ENCODE results near the gene RBM20. TPM values are rescaled to one million over a fixed set of nuclear protein-coding genes. Genes with fewer than 3 reads are reported as not detected.

RBM20 gene
- total RNA-seq, 1 donor from 2014 or later: 0.32 TPM

DNA sequence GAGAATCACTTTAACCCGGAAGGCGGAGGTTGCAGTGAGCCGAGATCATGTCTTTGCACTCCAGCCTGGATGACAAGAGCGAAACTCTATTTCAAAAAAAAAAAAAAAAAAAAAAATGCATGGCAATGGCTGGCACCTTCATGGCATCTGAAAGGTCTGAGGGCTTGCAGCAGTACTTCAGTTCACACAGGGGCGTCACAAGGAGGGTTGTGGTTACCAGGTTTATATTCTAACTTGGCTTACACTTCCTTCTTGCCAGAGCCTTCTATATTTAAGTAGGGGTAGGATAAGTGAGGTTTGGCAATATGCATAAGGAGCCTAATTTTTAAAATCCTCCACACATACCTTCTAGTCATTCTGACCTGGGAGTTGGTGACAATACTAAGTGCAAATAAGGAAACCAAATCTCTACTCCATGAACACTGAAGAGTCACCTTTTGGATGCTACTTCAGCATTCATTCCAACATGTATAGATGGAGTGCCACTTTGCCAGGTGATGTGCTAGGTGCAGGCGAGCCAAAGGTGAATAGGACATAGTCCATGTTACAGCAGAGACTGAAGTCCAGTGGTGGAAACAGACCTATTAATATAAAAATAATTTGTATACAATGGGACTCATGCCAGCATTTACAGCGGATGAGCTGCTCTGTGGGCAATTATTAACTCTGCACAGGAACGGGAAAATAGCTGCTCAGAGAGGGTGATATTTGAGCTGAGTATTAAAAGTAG is 169.8 kb downstream of the RBM20 start:
- no peaks in the 10 kb centered on the region for H3K79me2 ChIP-seq (ENCODE audit: low read depth)
- no peaks in the 10 kb centered on the region for H3K9me3 ChIP-seq (ENCODE audit: low read depth)
- no peak for DNase-seq (ENCODE audit: low spot score)
- no peak overlapping the region for H3K4me3 ChIP-seq
- peaks cover 23% of the 10 kb centered on the region for H3K4me1 Mint-ChIP-seq
- H3K9me3 Mint-ChIP-seq: no peaks in the 10 kb centered on the region
- H3K27me3 ChIP-seq: no peaks in the 10 kb centered on the region
- no peaks in the 10 kb centered on the region for H4K20me1 ChIP-seq (ENCODE audit: low read depth)
- no peaks in the 10 kb centered on the region for H3F3A ChIP-seq (ENCODE audit: low read depth)
- H3K9ac ChIP-seq: no peak overlapping the region
- TF ChIP-seq CTCF (IDR thresholded peaks at IDR 0.05) (no peak), EZH2 (IDR thresholded peaks at IDR 0.05) (no peak), EZH2phosphoT487 (IDR thresholded peaks at IDR 0.05) (no peak)
- no peak overlapping the region for H3K27ac Mint-ChIP-seq
- no peak overlapping the region for H2AFZ ChIP-seq (replicated peaks)
- no peaks in the 10 kb centered on the region for H3K36me3 Mint-ChIP-seq
- H3K27me3 Mint-ChIP-seq (ENCODE audit: insufficient read depth, low read depth): peaks cover 10% of the 10 kb centered on the region
- H3K4me3 Mint-ChIP-seq: no peak overlapping the region
- no peaks in the 10 kb centered on the region for H3K4me1 ChIP-seq
- no peaks in the 10 kb centered on the region for H3K36me3 ChIP-seq
- no peak overlapping the region for H3K27ac ChIP-seq
- H3K4me2 ChIP-seq: no peak overlapping the region

- Histone ChIP-seq H3K9me3 (ENCODE audit: low read depth) (no peaks in the 10 kb centered on the region), H3K9ac (no peak overlapping the region), H3K27me3 (no peaks in the 10 kb centered on the region), H3K4me2 (no peak overlapping the region), H3K4me3 (no peak overlapping the region), H2AFZ (replicated peaks) (no peak overlapping the region), H3F3A (ENCODE audit: low read depth) (no peaks in the 10 kb centered on the region), H4K20me1 (ENCODE audit: low read depth) (no peaks in the 10 kb centered on the region), H3K79me2 (ENCODE audit: low read depth) (no peaks in the 10 kb centered on the region), H3K4me1 (peaks cover 8% of the 10 kb centered on the region), H3K27ac (no peak overlapping the region), H3K36me3 (no peaks in the 10 kb centered on the region)
- Mint-ChIP-seq H3K9me3 (no peaks in the 10 kb centered on the region), H3K27ac (no peak overlapping the region), H3K36me3 (no peaks in the 10 kb centered on the region), H3K4me3 (no peak overlapping the region), H3K4me1 (peaks cover 36% of the 10 kb centered on the region), H3K27me3 (ENCODE audit: insufficient read depth, low read depth) (peaks cover 7% of the 10 kb centered on the region)
- no peak for DNase-seq (ENCODE audit: low spot score)
- TF ChIP-seq CTCF (IDR thresholded peaks at IDR 0.05) (no peak), EZH2phosphoT487 (IDR thresholded peaks at IDR 0.05) (no peak), EZH2 (IDR thresholded peaks at IDR 0.05) (no peak)
Observed at GRCh38 chr10:110815354-110816004, 171.3 kb downstream of the RBM20 start.

DNA sequence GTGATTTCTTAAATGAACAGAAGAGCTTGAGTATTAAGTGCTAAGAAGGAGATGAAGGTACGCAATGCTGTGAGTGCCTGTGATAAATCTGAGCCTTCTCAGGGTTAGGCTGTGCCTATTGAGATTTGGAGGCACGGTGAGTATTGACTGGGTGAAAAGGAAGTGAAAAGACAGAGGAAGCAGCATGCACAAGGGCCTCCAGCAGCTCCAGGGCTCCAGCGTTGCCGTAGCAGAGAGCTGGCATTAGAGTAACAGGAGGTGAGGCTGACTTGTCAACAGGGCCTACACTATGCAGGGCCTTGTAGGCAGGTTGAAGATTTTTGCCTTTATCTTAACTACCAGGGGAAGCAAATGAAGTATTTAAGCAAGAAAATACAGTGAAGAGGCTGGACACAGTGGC is 173.5 kb downstream of the RBM20 start:
- Histone ChIP-seq H3F3A (ENCODE audit: low read depth) (peaks cover 8% of the 10 kb centered on the region), H2AFZ (replicated peaks) (no peak overlapping the region), H3K79me2 (ENCODE audit: low read depth) (no peaks in the 10 kb centered on the region), H3K4me2 (no peak overlapping the region), H3K9ac (no peak overlapping the region), H3K27ac (no peak overlapping the region), H4K20me1 (ENCODE audit: low read depth) (no peaks in the 10 kb centered on the region), H3K4me1 (peaks cover 21% of the 10 kb centered on the region), H3K36me3 (no peaks in the 10 kb centered on the region), H3K4me3 (no peak overlapping the region), H3K27me3 (no peaks in the 10 kb centered on the region), H3K9me3 (ENCODE audit: low read depth) (no peaks in the 10 kb centered on the region)
- TF ChIP-seq CTCF (IDR thresholded peaks at IDR 0.05) (no peak), EZH2phosphoT487 (IDR thresholded peaks at IDR 0.05) (no peak), EZH2 (IDR thresholded peaks at IDR 0.05) (no peak)
- peaks cover 9% of the 10 kb centered on the region for H3K27me3 Mint-ChIP-seq (ENCODE audit: insufficient read depth, low read depth)
- no peaks in the 10 kb centered on the region for H3K9me3 Mint-ChIP-seq
- no peak overlapping the region for H3K4me3 Mint-ChIP-seq
- no peak for DNase-seq (ENCODE audit: low spot score)
- H3K27ac Mint-ChIP-seq: peak overlapping the region; percentile 33
- no peaks in the 10 kb centered on the region for H3K36me3 Mint-ChIP-seq
- H3K4me1 Mint-ChIP-seq: peaks cover 52% of the 10 kb centered on the region

Data from neural progenitor cell (in vitro differentiated cells).